22Rv1 (cell line): Measurements from ENCODE around the gene FAM3D.

ENCODE experiments used
- H3K27ac ChIP-seq: fragments of 450-650 bp; 2 replicates; pipeline ENCODE4 v1.5.1; 2017
- CTCF ChIP-seq: fragments of 450-650 bp; IDR thresholded peaks from 2 replicates; pipeline ENCODE4 v1.5.1; 2017; ENCODE audit warnings: mild to moderate bottlenecking
- ZFX ChIP-seq: fragments of 450-650 bp; IDR thresholded peaks from 2 replicates; pipeline ENCODE4 v1.6.1; 2017; ENCODE audit warnings: antibody characterized with exemption, borderline replicate concordance

Gene FAM3D

DNA sequence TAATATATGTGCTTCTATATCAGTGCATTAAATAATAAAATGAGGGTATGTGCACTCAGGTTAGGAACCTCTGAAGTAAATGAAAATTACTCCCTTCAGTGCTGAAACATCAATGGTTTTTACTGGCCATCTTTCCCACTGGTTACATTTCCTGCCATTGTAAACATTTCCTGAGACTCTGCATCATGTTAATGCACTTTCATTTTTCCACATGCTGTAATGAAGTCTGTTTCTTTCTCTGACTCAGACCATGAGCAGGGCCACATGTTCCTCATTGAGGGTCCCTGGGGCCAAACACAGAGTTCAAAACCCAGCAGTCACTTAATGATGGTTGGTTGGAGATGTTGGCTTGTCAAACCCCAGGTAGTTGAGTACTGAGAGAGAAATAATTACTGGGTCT is 15.3 kb downstream of the FAM3D start:
- TF ChIP-seq ZFX (no peak), CTCF (no peak)

DNA sequence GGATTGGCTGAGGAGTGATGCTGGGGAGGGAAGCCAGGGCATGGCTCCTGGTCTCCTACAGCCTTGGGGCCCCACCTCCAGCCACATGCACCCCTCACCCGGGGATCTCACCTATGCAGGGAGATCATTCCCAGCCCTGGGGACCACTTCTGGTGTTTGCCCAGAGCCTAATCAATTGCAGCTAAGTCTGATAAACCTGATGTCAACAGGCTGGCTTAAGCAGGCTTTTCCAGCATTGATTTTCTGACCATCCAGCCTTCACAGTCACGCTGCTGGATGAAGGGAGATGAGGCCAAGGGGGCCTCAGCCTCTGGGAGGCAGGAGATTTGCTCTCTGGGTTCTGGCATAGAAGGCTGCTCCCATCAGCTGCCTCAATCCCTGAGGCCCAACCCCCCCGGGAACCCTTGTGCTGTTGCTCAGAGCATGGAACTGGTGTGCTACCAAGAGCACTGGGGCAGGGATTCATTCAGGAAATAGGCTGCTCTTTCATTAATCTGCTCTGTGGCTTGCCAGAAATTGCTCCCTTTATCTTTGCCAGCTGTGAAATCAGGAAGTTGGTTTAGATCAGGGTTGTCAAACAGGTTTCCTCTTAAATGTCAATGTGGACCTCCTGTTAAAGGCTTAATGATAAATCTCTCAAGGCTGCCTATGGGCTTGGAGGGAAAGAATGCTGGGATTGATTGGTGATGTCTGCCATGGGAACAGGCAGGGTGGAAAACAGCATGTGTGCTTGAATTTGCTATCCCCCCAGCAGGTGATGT is 19.0 kb downstream of the FAM3D start:
- no peak overlapping the region for H3K27ac ChIP-seq
- TF ChIP-seq CTCF (no peak), ZFX (no peak)

More for the DNA sequence above, 15.3 kb downstream of the FAM3D start:
- H3K27ac ChIP-seq = no peak overlapping the region

- TF ChIP-seq CTCF (no peak), ZFX (no peak)
- no peak overlapping the region for H3K27ac ChIP-seq
Observed at GRCh38 chr3:58646503-58646902, 20.1 kb downstream of the FAM3D start.

DNA sequence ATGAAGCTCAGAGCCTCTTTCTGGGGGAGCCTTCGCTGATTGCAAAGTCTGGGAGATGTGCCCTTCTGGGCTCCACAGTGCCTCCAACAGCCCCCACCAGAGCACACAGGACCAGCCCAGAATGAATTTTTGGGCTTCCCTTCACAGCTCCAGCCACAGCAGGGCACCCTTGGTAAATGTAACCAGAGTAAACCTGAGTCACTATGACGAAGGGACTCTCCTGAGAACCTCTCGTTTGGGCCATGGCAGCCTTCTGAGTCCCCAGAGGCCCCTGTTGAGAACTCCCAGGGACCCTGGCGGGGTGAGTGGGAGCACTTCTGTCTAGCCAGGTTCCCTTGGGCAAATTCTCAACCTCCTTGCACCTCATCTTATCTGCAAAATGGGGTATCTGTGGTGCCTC is 20.8 kb downstream of the FAM3D start:
- no peak for TF ChIP-seq ZFX
- no peak for TF ChIP-seq CTCF
- H3K27ac ChIP-seq = no peak overlapping the region

- H3K27ac ChIP-seq = no peak overlapping the region
- TF ChIP-seq ZFX (no peak), CTCF (no peak)
Observed at GRCh38 chr3:58642846-58643245, 23.7 kb downstream of the FAM3D start.

DNA sequence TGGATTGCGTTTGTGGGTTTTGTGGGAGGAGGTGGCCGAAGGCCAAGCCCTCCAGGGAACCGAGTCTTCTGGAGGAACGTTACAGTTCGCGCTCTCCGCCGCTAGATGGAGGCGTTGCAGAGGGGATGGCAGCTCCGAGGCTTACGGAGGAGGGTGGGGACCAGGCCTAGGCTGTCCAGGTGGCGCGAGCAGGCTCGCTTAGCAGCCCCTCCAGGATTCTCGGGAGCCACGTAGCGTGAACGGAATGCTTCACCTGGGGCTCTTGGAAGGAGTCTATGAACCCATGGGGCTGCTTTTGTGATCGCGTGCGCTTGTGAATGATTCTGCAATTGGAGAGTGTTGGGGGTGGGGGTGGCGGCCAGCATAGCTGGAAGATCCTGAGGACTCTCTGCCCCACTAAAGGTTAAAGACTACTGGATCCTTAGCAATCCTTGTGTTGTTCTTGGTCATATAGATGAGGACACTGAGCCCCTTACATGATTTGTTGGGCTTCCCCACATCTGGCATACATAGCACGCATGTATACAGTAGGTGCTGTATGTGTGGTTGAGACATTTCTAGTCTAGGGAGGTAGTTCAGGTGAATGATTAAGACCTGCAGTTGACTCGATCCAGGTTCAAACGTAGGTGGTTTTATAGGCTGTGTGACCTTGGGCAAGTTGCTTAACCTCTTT is 25.7 kb downstream of the FAM3D start:
- no peak overlapping the region for H3K27ac ChIP-seq
- peak; percentile 87 for TF ChIP-seq CTCF
- TF ChIP-seq ZFX = no peak

- TF ChIP-seq ZFX (no peak), CTCF (no peak)
- no peak overlapping the region for H3K27ac ChIP-seq
Observed at GRCh38 chr3:58639842-58640241, 26.7 kb downstream of the FAM3D start.
